Thymus (tissue), 11 donors: ENCODE data around the gene IL4I1. TPM values are rescaled to one million over a fixed set of nuclear protein-coding genes. Genes with fewer than 3 reads are reported as not detected.

ENCODE experiments used
- DNase-seq, 9 donors: peaks; one replicate each; pipeline ENCODE4 v3.0.0-alpha.2; 2013; ENCODE audit warnings: low spot score in 9 of 9, low read depth in 6 of 9, missing footprints in 1 of 9
- H3K27ac ChIP-seq, 2 donors: one replicate each; pipeline ENCODE4 v1.5.1; 2013; ENCODE audit warnings: control low read depth in 1 of 2, low read depth in 1 of 2, low read length in 1 of 2, mild to moderate bottlenecking in 1 of 2, moderate library complexity in 1 of 2
- H3K27me3 ChIP-seq, 2 donors: one replicate each; pipeline ENCODE4 v1.5.1; 2013; ENCODE audit warnings: low read length in 1 of 2; ENCODE audit not compliant: control insufficient read depth in 2 of 2, insufficient read depth in 1 of 2
- H3K36me3 ChIP-seq, 2 donors: one replicate each; pipeline ENCODE4 v1.5.1; 2013; ENCODE audit warnings: low read length in 1 of 2, mild to moderate bottlenecking in 1 of 2, moderate library complexity in 1 of 2; ENCODE audit not compliant: control insufficient read depth in 2 of 2, insufficient read depth in 2 of 2
- H3K4me1 ChIP-seq, 2 donors: one replicate each; pipeline ENCODE4 v1.5.1; 2013; ENCODE audit warnings: low read length in 2 of 2; ENCODE audit not compliant: control insufficient read depth in 2 of 2, insufficient read depth in 2 of 2
- H3K4me3 ChIP-seq, 2 donors: one replicate each; pipeline ENCODE4 v1.5.1; 2013; ENCODE audit warnings: low read length in 2 of 2, control low read depth in 1 of 2, mild to moderate bottlenecking in 1 of 2
- H3K9me3 ChIP-seq, 2 donors: one replicate each; pipeline ENCODE4 v1.5.1; 2013; ENCODE audit warnings: low read length in 1 of 2, mild to moderate bottlenecking in 1 of 2; ENCODE audit not compliant: control insufficient read depth in 2 of 2, insufficient read depth in 1 of 2
- WGBS: extraction: QIAGEN DNeasy Blood & Tissue Kit; methylation state at CpG from one replicate; pipeline ENCODE4 v1.1.7; 2013; 5-methylcytosine and 5-hydroxymethylcytosine counted together
- polyA plus RNA-seq: library from polyadenylated mRNA; stranded (reverse); fragments of 200-250 nt; gene quantifications from one replicate; pipeline ENCODE4 v1.2.3, GENCODE V29; 2013
- total RNA-seq: library from RNA; stranded (reverse); fragments of 120-200 nt; gene quantifications from one replicate; pipeline ENCODE4 v1.2.4, GENCODE V29; 2013
- donor health status: healthy.

Gene IL4I1
- total and polyA plus RNA-seq, 2 donors: 8.6 to 11.5 TPM

GRCh38 chr19:49863935-49864320 lies 32.8 kb downstream of the IL4I1 start:
- H3K4me1 ChIP-seq: peaks cover 20 to 36% of the 10 kb centered on the region in 2 donors
- H3K9me3 ChIP-seq: peaks cover 0 to 4% of the 10 kb centered on the region in 2 donors
- no peak for DNase-seq
- 99% methylated on average over 17 of the region's 17 CpGs for WGBS
- H3K4me3 ChIP-seq: no peak overlapping the region
- H3K36me3 ChIP-seq: peaks cover 54 to 62% of the 10 kb centered on the region in 2 donors
- H3K27ac ChIP-seq: no peak overlapping the region
- no peaks in the 10 kb centered on the region for H3K27me3 ChIP-seq

- Histone ChIP-seq H3K36me3 (peaks cover 60 to 68% of the 10 kb centered on the region in 2 donors), H3K4me3 (no peak overlapping the region), H3K27me3 (no peaks in the 10 kb centered on the region), H3K27ac (no peak overlapping the region), H3K4me1 (peaks cover 16 to 32% of the 10 kb centered on the region in 2 donors), H3K9me3 (peaks cover 0 to 4% of the 10 kb centered on the region in 2 donors)
- WGBS: 97% methylated on average over 24 of the region's 24 CpGs
- DNase-seq: no peak
These were observed 33.3 kb downstream of the IL4I1 start for GRCh38 chr19:49863254-49863934.

GRCh38 chr19:49862391-49863253 lies 34.1 kb downstream of the IL4I1 start:
- DNase-seq: no peak
- Histone ChIP-seq H3K4me3 (no peak overlapping the region), H3K9me3 (no peaks in the 10 kb centered on the region), H3K4me1 (peaks cover 16 to 32% of the 10 kb centered on the region in 2 donors), H3K36me3 (peaks cover 66 to 75% of the 10 kb centered on the region in 2 donors), H3K27ac (no peak overlapping the region), H3K27me3 (no peaks in the 10 kb centered on the region)
- 94% methylated on average over 49 of the region's 49 CpGs for WGBS

GRCh38 chr19:49861541-49862378 lies 34.9 kb downstream of the IL4I1 start:
- Histone ChIP-seq H3K27me3 (no peaks in the 10 kb centered on the region), H3K27ac (no peak overlapping the region), H3K36me3 (peaks cover 75 to 84% of the 10 kb centered on the region in 2 donors), H3K4me3 (no peak overlapping the region), H3K4me1 (peaks cover 16 to 32% of the 10 kb centered on the region in 2 donors), H3K9me3 (no peaks in the 10 kb centered on the region)
- 94% methylated on average over 60 of the region's 60 CpGs for WGBS
- DNase-seq: no peak

- H3K36me3 ChIP-seq: peaks cover 80 to 90% of the 10 kb centered on the region in 2 donors
- H3K4me1 ChIP-seq: peaks cover 9 to 25% of the 10 kb centered on the region in 2 donors
- no peak overlapping the region for H3K27ac ChIP-seq
- WGBS: 90% methylated on average over 13 of the region's 13 CpGs
- no peak overlapping the region for H3K4me3 ChIP-seq
- no peaks in the 10 kb centered on the region for H3K9me3 ChIP-seq
- H3K27me3 ChIP-seq: no peaks in the 10 kb centered on the region
- no peak for DNase-seq
These were observed 35.6 kb downstream of the IL4I1 start for GRCh38 chr19:49861107-49861506.

- H3K9me3 ChIP-seq: no peaks in the 10 kb centered on the region
- no peaks in the 10 kb centered on the region for H3K27me3 ChIP-seq
- no peak overlapping the region for H3K4me3 ChIP-seq
- peaks cover 5 to 20% of the 10 kb centered on the region in 2 donors for H3K4me1 ChIP-seq
- H3K27ac ChIP-seq: no peak overlapping the region
- peaks cover 81 to 96% of the 10 kb centered on the region in 2 donors for H3K36me3 ChIP-seq
- WGBS: 94% methylated on average over 17 of the region's 17 CpGs
- no peak for DNase-seq
These were observed 36.2 kb downstream of the IL4I1 start for GRCh38 chr19:49860336-49861102.

GRCh38 chr19:49859682-49860335 lies 36.9 kb downstream of the IL4I1 start:
- Histone ChIP-seq H3K27me3 (no peaks in the 10 kb centered on the region), H3K36me3 (peaks cover 84 to 99% of the 10 kb centered on the region in 2 donors), H3K27ac (no peak overlapping the region), H3K4me1 (peaks cover 0 to 13% of the 10 kb centered on the region in 2 donors), H3K4me3 (no peak overlapping the region), H3K9me3 (no peaks in the 10 kb centered on the region)
- WGBS: 96% methylated on average over 22 of the region's 22 CpGs
- no peak for DNase-seq
